Neural progenitor cell (in vitro differentiated cells): ENCODE measurements around the gene ARHGAP42. TPM values are rescaled to one million over a fixed set of nuclear protein-coding genes. Genes with fewer than 3 reads are reported as not detected.

ENCODE experiments used
- DNase-seq: peaks from one replicate; pipeline ENCODE4 v3.0.0-alpha.2; 2016; ENCODE audit warnings: low spot score
- H2AFZ ChIP-seq: fragments of 200-600 bp; sonication (generic); replicated peaks from 2 replicates; pipeline ENCODE4 v1.6.1; 2016; ENCODE audit warnings: antibody characterized with exemption
- H3F3A ChIP-seq: fragments of 200-600 bp; sonication (generic); 2 replicates; pipeline ENCODE4 v1.6.1; 2016; ENCODE audit warnings: antibody characterized with exemption, low read depth
- H3K27ac ChIP-seq: fragments of 200-600 bp; sonication (generic); 2 replicates; pipeline ENCODE4 v1.5.1; 2016; ENCODE audit warnings: mild to moderate bottlenecking
- H3K27me3 ChIP-seq: fragments of 200-600 bp; sonication (generic); 2 replicates; pipeline ENCODE4 v1.6.1; 2016; ENCODE audit warnings: mild to moderate bottlenecking, moderate library complexity
- H3K36me3 ChIP-seq: fragments of 200-600 bp; sonication (generic); 2 replicates; pipeline ENCODE4 v1.5.1; 2016
- H3K4me1 ChIP-seq: fragments of 200-600 bp; sonication (generic); 2 replicates; pipeline ENCODE4 v1.6.1; 2016; ENCODE audit warnings: mixed run types
- H3K4me2 ChIP-seq: fragments of 200-600 bp; sonication (generic); 2 replicates; pipeline ENCODE4 v1.6.1; 2016
- H3K4me3 ChIP-seq: fragments of 200-600 bp; sonication (generic); 2 replicates; pipeline ENCODE4 v1.5.1; 2016
- H3K79me2 ChIP-seq: fragments of 200-600 bp; sonication (generic); 2 replicates; pipeline ENCODE4 v1.6.1; 2016; ENCODE audit warnings: low read depth
- H3K9ac ChIP-seq: fragments of 200-600 bp; sonication (generic); 2 replicates; pipeline ENCODE4 v1.6.1; 2016
- H3K9me3 ChIP-seq: fragments of 200-600 bp; sonication (generic); 2 replicates; pipeline ENCODE4 v1.5.1; 2016; ENCODE audit warnings: low read depth
- H4K20me1 ChIP-seq: fragments of 200-600 bp; sonication (generic); 2 replicates; pipeline ENCODE4 v1.6.1; 2016; ENCODE audit warnings: low read depth
- H3K27ac Mint-ChIP-seq: 3 replicates; pipeline ENCODE4 v1.8.0; 2021; ENCODE audit warnings: mixed read lengths
- H3K27me3 Mint-ChIP-seq: 2 replicates; pipeline ENCODE4 v1.8.0; 2022; ENCODE audit warnings: low read depth, mild to moderate bottlenecking, inconsistent platforms, moderate library complexity, mixed read lengths; ENCODE audit not compliant: insufficient read depth
- H3K36me3 Mint-ChIP-seq: 3 replicates; pipeline ENCODE4 v1.8.0; 2021; ENCODE audit warnings: mixed read lengths
- H3K4me1 Mint-ChIP-seq: 3 replicates; pipeline ENCODE4 v1.8.0; 2021; ENCODE audit warnings: mixed read lengths
- H3K4me3 Mint-ChIP-seq: 3 replicates; pipeline ENCODE4 v1.8.0; 2021; ENCODE audit warnings: mild to moderate bottlenecking, moderate library complexity, mixed read lengths
- H3K9me3 Mint-ChIP-seq: 3 replicates; pipeline ENCODE4 v1.8.0; 2020; ENCODE audit warnings: mixed read lengths
- EZH2 ChIP-seq: fragments of 200-600 bp; sonication (generic); IDR thresholded peaks from 2 replicates; pipeline ENCODE4 v1.6.1; 2017; ENCODE audit warnings: antibody characterized with exemption, mild to moderate bottlenecking, moderate library complexity
- EZH2phosphoT487 ChIP-seq: fragments of 200-600 bp; sonication (generic); IDR thresholded peaks from 2 replicates; pipeline ENCODE4 v1.6.1; 2017; ENCODE audit warnings: antibody characterized with exemption
- total RNA-seq: library from RNA; depleted of rRNA; stranded (reverse); fragments of >200 nt; gene quantifications from 2 replicates; pipeline ENCODE4 v1.2.3, GENCODE V29; 2015; ENCODE audit warnings: low replicate concordance
- TF ChIP-seq, protein P1 (sequence below): fragments of 200-600 bp; sonication (generic); IDR thresholded peaks from 2 replicates; pipeline ENCODE4 v1.5.1; 2017; ENCODE audit warnings: antibody characterized with exemption, mild to moderate bottlenecking

ARHGAP42 gene
- total RNA-seq, 1 donor from 2014 or later: 31.0 TPM

DNA sequence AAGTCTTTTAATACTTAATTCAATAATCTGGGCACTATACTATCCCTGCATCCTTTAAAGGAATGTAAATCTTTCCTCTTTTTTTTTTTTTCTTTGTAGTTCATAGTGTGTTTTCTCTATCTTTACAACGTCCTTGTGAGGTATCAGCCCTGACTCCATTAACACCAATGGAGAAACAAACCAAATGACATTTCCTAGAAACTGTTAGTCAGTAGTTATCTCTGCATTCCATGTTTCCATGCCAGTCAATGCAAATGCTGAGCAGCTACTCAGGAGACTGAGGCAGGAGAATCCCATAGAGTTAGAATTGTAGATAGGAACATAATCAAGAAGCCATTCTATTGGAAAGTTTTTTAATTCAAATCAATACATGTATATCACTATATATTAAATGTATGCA lies 182.2 kb downstream of the ARHGAP42 start:
- Histone ChIP-seq H3F3A (no peaks in the 10 kb centered on the region), H3K27me3 (no peaks in the 10 kb centered on the region), H3K79me2 (no peaks in the 10 kb centered on the region), H3K36me3 (no peaks in the 10 kb centered on the region), H4K20me1 (no peaks in the 10 kb centered on the region), H2AFZ (no peak overlapping the region), H3K9me3 (no peaks in the 10 kb centered on the region), H3K27ac (no peak overlapping the region), H3K4me2 (no peak overlapping the region), H3K9ac (no peak overlapping the region), H3K4me3 (no peak overlapping the region), H3K4me1 (peaks cover 21% of the 10 kb centered on the region)
- no peak for DNase-seq
- no peaks in the 10 kb centered on the region for H3K36me3 Mint-ChIP-seq
- H3K9me3 Mint-ChIP-seq: no peaks in the 10 kb centered on the region
- no peak for TF ChIP-seq EZH2
- TF ChIP-seq, protein P1, sequence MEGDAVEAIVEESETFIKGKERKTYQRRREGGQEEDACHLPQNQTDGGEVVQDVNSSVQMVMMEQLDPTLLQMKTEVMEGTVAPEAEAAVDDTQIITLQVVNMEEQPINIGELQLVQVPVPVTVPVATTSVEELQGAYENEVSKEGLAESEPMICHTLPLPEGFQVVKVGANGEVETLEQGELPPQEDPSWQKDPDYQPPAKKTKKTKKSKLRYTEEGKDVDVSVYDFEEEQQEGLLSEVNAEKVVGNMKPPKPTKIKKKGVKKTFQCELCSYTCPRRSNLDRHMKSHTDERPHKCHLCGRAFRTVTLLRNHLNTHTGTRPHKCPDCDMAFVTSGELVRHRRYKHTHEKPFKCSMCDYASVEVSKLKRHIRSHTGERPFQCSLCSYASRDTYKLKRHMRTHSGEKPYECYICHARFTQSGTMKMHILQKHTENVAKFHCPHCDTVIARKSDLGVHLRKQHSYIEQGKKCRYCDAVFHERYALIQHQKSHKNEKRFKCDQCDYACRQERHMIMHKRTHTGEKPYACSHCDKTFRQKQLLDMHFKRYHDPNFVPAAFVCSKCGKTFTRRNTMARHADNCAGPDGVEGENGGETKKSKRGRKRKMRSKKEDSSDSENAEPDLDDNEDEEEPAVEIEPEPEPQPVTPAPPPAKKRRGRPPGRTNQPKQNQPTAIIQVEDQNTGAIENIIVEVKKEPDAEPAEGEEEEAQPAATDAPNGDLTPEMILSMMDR: no peak
- no peak for TF ChIP-seq EZH2phosphoT487
- no peak overlapping the region for H3K27ac Mint-ChIP-seq
- no peak overlapping the region for H3K4me3 Mint-ChIP-seq
- peaks cover 7% of the 10 kb centered on the region for H3K4me1 Mint-ChIP-seq
- H3K27me3 Mint-ChIP-seq: no peaks in the 10 kb centered on the region

DNA sequence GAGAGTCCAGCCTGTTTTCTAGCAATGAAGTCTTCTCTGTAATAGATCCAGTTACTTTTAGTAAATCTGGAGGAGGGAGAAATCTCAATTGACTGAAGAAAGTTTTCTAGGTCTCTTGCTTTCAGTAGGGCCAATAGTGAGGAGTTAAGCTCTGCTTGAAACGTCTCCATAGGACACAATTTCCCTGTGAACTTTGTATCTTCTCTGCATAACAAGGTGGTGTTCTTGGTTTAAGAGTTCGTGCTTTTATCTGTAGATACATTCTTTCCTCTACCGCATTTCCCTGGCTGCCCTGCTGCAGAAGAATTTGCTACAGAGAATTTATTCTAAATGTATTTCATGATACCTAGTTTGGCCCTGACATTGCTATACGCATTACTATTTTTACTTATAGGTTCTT lies 183.1 kb downstream of the ARHGAP42 start:
- Histone ChIP-seq H3K4me1 (peaks cover 21% of the 10 kb centered on the region), H4K20me1 (no peaks in the 10 kb centered on the region), H3F3A (no peaks in the 10 kb centered on the region), H3K36me3 (no peaks in the 10 kb centered on the region), H3K27ac (no peak overlapping the region), H3K27me3 (no peaks in the 10 kb centered on the region), H3K4me2 (no peak overlapping the region), H3K4me3 (no peak overlapping the region), H3K9ac (no peak overlapping the region), H3K79me2 (no peaks in the 10 kb centered on the region), H3K9me3 (no peaks in the 10 kb centered on the region), H2AFZ (no peak overlapping the region)
- no peak overlapping the region for H3K27ac Mint-ChIP-seq
- H3K9me3 Mint-ChIP-seq: no peaks in the 10 kb centered on the region
- TF ChIP-seq EZH2 (no peak), EZH2phosphoT487 (no peak)
- TF ChIP-seq, protein P1: no peak
- no peaks in the 10 kb centered on the region for H3K27me3 Mint-ChIP-seq
- no peak for DNase-seq
- no peak overlapping the region for H3K4me3 Mint-ChIP-seq
- no peaks in the 10 kb centered on the region for H3K36me3 Mint-ChIP-seq
- peaks cover 7% of the 10 kb centered on the region for H3K4me1 Mint-ChIP-seq

- Mint-ChIP-seq H3K36me3 (no peaks in the 10 kb centered on the region), H3K27ac (no peak overlapping the region), H3K4me3 (no peak overlapping the region), H3K9me3 (no peaks in the 10 kb centered on the region), H3K27me3 (no peaks in the 10 kb centered on the region), H3K4me1 (no peaks in the 10 kb centered on the region)
- H3K79me2 ChIP-seq: no peaks in the 10 kb centered on the region
- no peak overlapping the region for H2AFZ ChIP-seq
- H3K4me2 ChIP-seq: no peak overlapping the region
- H4K20me1 ChIP-seq: no peaks in the 10 kb centered on the region
- no peak for DNase-seq
- no peaks in the 10 kb centered on the region for H3K9me3 ChIP-seq
- no peak overlapping the region for H3K4me3 ChIP-seq
- no peaks in the 10 kb centered on the region for H3K27me3 ChIP-seq
- H3K27ac ChIP-seq: no peak overlapping the region
- no peaks in the 10 kb centered on the region for H3K36me3 ChIP-seq
- H3F3A ChIP-seq: no peaks in the 10 kb centered on the region
- no peak overlapping the region for H3K9ac ChIP-seq
- TF ChIP-seq EZH2 (no peak), EZH2phosphoT487 (no peak)
- TF ChIP-seq, protein P1: no peak
- H3K4me1 ChIP-seq: peaks cover 16% of the 10 kb centered on the region
Observed at GRCh38 chr11:100872951-100873740, 186.1 kb downstream of the ARHGAP42 start.
